ENCODE results near the gene PTPRE.

DNA sequence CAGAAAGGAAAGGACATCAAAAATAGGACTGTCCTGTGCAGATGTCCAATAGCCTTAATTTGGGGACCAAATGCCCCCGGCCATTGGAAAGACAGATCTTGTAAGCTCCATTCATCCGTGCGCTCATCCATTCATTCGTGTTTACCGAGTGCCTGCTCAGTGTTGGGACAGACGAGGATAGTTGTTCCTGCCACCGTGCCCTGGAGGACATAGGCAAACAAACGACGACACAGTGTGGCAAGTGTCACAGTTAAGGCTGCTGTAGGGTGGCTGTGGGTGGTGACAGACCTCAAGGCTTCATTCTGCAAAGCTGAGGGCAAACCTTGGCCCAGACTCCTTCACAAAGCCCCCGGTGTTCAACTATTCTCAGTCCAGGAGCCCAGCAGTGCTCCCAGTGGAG lies 191.7 kb downstream of the PTPRE start:
- TF ChIP-seq, protein P1, sequence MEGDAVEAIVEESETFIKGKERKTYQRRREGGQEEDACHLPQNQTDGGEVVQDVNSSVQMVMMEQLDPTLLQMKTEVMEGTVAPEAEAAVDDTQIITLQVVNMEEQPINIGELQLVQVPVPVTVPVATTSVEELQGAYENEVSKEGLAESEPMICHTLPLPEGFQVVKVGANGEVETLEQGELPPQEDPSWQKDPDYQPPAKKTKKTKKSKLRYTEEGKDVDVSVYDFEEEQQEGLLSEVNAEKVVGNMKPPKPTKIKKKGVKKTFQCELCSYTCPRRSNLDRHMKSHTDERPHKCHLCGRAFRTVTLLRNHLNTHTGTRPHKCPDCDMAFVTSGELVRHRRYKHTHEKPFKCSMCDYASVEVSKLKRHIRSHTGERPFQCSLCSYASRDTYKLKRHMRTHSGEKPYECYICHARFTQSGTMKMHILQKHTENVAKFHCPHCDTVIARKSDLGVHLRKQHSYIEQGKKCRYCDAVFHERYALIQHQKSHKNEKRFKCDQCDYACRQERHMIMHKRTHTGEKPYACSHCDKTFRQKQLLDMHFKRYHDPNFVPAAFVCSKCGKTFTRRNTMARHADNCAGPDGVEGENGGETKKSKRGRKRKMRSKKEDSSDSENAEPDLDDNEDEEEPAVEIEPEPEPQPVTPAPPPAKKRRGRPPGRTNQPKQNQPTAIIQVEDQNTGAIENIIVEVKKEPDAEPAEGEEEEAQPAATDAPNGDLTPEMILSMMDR (IDR thresholded peaks at IDR 0.05; ENCODE audit: low read depth, low read length, missing input control): no peak
- TF ChIP-seq, protein P2, sequence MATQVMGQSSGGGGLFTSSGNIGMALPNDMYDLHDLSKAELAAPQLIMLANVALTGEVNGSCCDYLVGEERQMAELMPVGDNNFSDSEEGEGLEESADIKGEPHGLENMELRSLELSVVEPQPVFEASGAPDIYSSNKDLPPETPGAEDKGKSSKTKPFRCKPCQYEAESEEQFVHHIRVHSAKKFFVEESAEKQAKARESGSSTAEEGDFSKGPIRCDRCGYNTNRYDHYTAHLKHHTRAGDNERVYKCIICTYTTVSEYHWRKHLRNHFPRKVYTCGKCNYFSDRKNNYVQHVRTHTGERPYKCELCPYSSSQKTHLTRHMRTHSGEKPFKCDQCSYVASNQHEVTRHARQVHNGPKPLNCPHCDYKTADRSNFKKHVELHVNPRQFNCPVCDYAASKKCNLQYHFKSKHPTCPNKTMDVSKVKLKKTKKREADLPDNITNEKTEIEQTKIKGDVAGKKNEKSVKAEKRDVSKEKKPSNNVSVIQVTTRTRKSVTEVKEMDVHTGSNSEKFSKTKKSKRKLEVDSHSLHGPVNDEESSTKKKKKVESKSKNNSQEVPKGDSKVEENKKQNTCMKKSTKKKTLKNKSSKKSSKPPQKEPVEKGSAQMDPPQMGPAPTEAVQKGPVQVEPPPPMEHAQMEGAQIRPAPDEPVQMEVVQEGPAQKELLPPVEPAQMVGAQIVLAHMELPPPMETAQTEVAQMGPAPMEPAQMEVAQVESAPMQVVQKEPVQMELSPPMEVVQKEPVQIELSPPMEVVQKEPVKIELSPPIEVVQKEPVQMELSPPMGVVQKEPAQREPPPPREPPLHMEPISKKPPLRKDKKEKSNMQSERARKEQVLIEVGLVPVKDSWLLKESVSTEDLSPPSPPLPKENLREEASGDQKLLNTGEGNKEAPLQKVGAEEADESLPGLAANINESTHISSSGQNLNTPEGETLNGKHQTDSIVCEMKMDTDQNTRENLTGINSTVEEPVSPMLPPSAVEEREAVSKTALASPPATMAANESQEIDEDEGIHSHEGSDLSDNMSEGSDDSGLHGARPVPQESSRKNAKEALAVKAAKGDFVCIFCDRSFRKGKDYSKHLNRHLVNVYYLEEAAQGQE (IDR thresholded peaks at IDR 0.05): no peak
- TF ChIP-seq YY1 (IDR thresholded peaks at IDR 0.05) (no peak), FOXA1 (IDR thresholded peaks at IDR 0.05) (no peak), SP1 (IDR thresholded peaks at IDR 0.05) (no peak), EGR1 (IDR thresholded peaks at IDR 0.05; ENCODE audit: low read depth in 2 of 2) (no peak)
- TF ChIP-seq, protein P3, sequence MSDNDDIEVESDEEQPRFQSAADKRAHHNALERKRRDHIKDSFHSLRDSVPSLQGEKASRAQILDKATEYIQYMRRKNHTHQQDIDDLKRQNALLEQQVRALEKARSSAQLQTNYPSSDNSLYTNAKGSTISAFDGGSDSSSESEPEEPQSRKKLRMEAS (IDR thresholded peaks at IDR 0.05): no peak

Data from liver (tissue), 3 donors.